ENCODE data around the gene RNF20.
"Not testable (repeated sequence)": the region's sequence is repeated elsewhere in the genome, so short reads cannot be mapped to it uniquely, and the experiment has no call there.

Gene RNF20

DNA sequence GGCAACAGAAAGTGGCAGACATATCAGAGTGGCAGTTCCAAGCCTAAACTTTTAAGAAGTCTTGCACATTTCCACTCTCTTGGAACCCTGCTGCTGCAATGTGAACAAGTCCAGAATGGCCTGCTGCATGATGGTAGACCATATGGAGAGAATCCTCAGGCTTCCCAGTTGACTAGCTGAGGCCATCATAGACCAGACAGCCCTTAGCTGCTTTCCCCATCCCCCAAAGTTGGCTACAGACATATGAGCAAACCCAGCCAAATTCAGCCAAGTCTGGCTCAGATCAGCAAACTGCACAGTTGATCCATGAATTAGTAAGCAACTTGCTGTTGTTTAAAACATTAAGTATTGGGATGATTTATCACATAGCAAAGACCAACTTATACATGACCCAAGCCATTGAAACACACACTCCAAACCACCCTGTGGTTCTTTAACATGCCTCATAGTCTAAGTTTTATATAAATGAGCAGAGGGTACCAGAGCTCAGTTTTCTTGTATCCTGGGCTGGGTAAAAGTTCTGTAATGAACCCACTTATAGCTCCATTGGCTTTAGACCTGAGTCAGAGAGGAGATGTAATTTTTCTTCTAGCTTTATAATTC is 41.2 kb downstream of the RNF20 start:
- no peak overlapping the region for H3K4me3 ChIP-seq (ENCODE audit: insufficient read length, low read depth)
- H3K36me3 ChIP-seq (ENCODE audit: insufficient read depth, insufficient read length, low read length): peaks cover 3% of the 10 kb centered on the region
- H3K9me3 ChIP-seq (ENCODE audit: insufficient read depth, low read length): peaks cover 8% of the 10 kb centered on the region; the same call in 1 of the 2 replicates
- no peak for DNase-seq (ENCODE audit: low read depth, low spot score)
- H3K27me3 ChIP-seq (ENCODE audit: insufficient read depth, insufficient read length): no peaks in the 10 kb centered on the region
- H3K4me1 ChIP-seq (ENCODE audit: insufficient read depth, insufficient read length): no peaks in the 10 kb centered on the region
- H3K9ac ChIP-seq (ENCODE audit: insufficient read length, low read depth): no peak overlapping the region
- TF ChIP-seq SUZ12 (IDR thresholded peaks at IDR 0.05; ENCODE audit: extremely low read depth, insufficient read depth, insufficient read length) (no peak), ZNF274 (IDR thresholded peaks at IDR 0.05; ENCODE audit: low read depth, low read length) (no peak), YY1 (IDR thresholded peaks at IDR 0.05; ENCODE audit: insufficient read depth, insufficient read length) (no peak)

- Histone ChIP-seq H3K27me3 (ENCODE audit: insufficient read depth, insufficient read length) (no peaks in the 10 kb centered on the region), H3K4me1 (ENCODE audit: insufficient read depth, insufficient read length) (no peaks in the 10 kb centered on the region), H3K9me3 (ENCODE audit: insufficient read depth, low read length) (no peaks in the 10 kb centered on the region), H3K9ac (ENCODE audit: insufficient read length, low read depth) (no peak overlapping the region), H3K4me3 (ENCODE audit: insufficient read length, low read depth) (no peak overlapping the region), H3K36me3 (ENCODE audit: insufficient read depth, insufficient read length, low read length) (no peaks in the 10 kb centered on the region)
- DNase-seq (ENCODE audit: low read depth, low spot score): no peak
- TF ChIP-seq YY1 (IDR thresholded peaks at IDR 0.05; ENCODE audit: insufficient read depth, insufficient read length) (no peak), SUZ12 (IDR thresholded peaks at IDR 0.05; ENCODE audit: extremely low read depth, insufficient read depth, insufficient read length) (no peak), ZNF274 (IDR thresholded peaks at IDR 0.05; ENCODE audit: low read depth, low read length) (no peak)
These were observed 44.7 kb downstream of the RNF20 start for GRCh38 chr9:101578378-101578777.

DNA sequence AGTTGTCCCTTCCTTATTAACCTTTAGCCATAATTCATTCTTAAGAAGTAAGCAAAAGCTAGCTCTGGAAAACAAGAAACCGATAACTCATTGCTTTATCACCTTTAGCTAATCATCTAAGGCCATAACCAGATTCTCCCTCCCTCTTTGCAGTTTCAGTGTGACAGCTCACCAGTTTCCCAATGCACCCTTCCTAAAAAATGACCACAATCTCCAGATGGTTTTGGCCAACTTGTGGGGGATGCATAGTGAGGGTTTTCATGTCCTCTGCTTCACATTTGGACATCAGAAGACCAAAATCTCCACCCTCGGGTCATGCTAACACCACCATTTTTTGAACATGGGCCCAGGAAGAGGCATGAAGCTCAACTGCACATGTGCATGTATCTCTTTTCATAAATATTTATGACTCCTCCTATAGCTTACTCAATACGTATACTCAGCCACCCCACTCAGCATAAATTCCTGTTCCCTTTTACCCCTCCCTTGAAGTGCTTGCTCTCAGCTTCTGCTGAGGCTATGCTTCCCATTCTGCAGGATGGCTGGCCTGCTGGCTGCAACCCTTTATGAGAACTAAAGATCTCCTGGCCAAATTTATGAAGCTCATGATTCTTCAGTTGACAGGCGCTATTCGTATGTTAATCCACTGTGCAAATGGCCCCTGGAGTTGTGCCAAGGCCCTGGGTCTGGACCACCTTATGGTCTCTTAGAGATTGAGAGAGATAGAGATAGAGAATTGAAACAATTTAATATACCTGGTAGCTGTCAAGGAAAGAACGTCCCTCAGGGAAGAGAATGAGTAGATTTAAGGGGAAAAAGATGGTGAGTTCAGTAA is 46.3 kb downstream of the RNF20 start:
- TF ChIP-seq SUZ12 (IDR thresholded peaks at IDR 0.05; ENCODE audit: extremely low read depth, insufficient read depth, insufficient read length) (no peak), YY1 (IDR thresholded peaks at IDR 0.05; ENCODE audit: insufficient read depth, insufficient read length) (no peak), ZNF274 (IDR thresholded peaks at IDR 0.05; ENCODE audit: low read depth, low read length) (no peak)
- H3K9ac ChIP-seq (ENCODE audit: insufficient read length, low read depth): no peak overlapping the region
- no peak for DNase-seq (ENCODE audit: low read depth, low spot score)
- no peaks in the 10 kb centered on the region for H3K27me3 ChIP-seq (ENCODE audit: insufficient read depth, insufficient read length)
- H3K9me3 ChIP-seq (ENCODE audit: insufficient read depth, low read length): no peaks in the 10 kb centered on the region
- H3K4me3 ChIP-seq (ENCODE audit: insufficient read length, low read depth): no peak overlapping the region
- H3K4me1 ChIP-seq (ENCODE audit: insufficient read depth, insufficient read length): peaks cover 2% of the 10 kb centered on the region
- H3K36me3 ChIP-seq (ENCODE audit: insufficient read depth, insufficient read length, low read length): no peaks in the 10 kb centered on the region

- Histone ChIP-seq H3K4me1 (ENCODE audit: insufficient read depth, insufficient read length) (peaks cover 2% of the 10 kb centered on the region), H3K36me3 (ENCODE audit: insufficient read depth, insufficient read length, low read length) (no peaks in the 10 kb centered on the region), H3K4me3 (ENCODE audit: insufficient read length, low read depth) (no peak overlapping the region), H3K9me3 (ENCODE audit: insufficient read depth, low read length) (no peaks in the 10 kb centered on the region), H3K27me3 (ENCODE audit: insufficient read depth, insufficient read length) (no peaks in the 10 kb centered on the region), H3K9ac (ENCODE audit: insufficient read length, low read depth) (no peak overlapping the region)
- DNase-seq (ENCODE audit: low read depth, low spot score): no peak
- TF ChIP-seq ZNF274 (IDR thresholded peaks at IDR 0.05; ENCODE audit: low read depth, low read length) (no peak), SUZ12 (IDR thresholded peaks at IDR 0.05; ENCODE audit: extremely low read depth, insufficient read depth, insufficient read length) (no peak), YY1 (IDR thresholded peaks at IDR 0.05; ENCODE audit: insufficient read depth, insufficient read length) (no peak)
These were observed 48.9 kb downstream of the RNF20 start for GRCh38 chr9:101582553-101582952.

DNA sequence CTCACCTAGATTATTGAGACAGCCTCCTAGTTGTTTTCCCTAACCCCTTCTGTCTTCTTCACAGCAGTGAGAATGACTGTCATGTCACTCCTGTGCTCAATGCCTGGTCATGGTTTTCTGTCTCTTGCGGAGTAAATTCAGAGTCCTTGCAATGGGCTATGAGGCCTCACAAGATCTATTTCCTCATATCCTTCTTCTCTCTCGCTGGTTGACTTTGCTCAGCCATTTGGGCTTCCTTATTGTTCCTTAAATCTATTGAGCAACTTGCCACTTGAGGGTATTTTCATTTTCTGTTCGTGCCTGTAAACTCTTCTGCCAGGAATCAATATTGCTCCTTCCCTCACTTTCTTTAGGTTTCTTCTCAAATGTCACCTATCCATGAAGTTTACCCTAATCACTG is 52.1 kb downstream of the RNF20 start:
- Histone ChIP-seq H3K36me3 (ENCODE audit: insufficient read depth, insufficient read length, low read length) (no peaks in the 10 kb centered on the region), H3K27me3 (ENCODE audit: insufficient read depth, insufficient read length) (no peaks in the 10 kb centered on the region), H3K9ac (ENCODE audit: insufficient read length, low read depth) (no peak overlapping the region), H3K9me3 (ENCODE audit: insufficient read depth, low read length) (no peaks in the 10 kb centered on the region), H3K4me1 (ENCODE audit: insufficient read depth, insufficient read length) (peaks cover 2% of the 10 kb centered on the region), H3K4me3 (ENCODE audit: insufficient read length, low read depth) (no peak overlapping the region)
- TF ChIP-seq YY1 (IDR thresholded peaks at IDR 0.05; ENCODE audit: insufficient read depth, insufficient read length): no peak
- no peak for TF ChIP-seq SUZ12 (IDR thresholded peaks at IDR 0.05; ENCODE audit: extremely low read depth, insufficient read depth, insufficient read length)
- no peak for TF ChIP-seq ZNF274 (IDR thresholded peaks at IDR 0.05; ENCODE audit: low read depth, low read length)
- no peak for DNase-seq (ENCODE audit: low read depth, low spot score)

GRCh38 chr9:101586651-101587050 is 53.0 kb downstream of the RNF20 start:
- H3K4me1 ChIP-seq (ENCODE audit: insufficient read depth, insufficient read length): peaks cover 2% of the 10 kb centered on the region
- no peak overlapping the region for H3K9ac ChIP-seq (ENCODE audit: insufficient read length, low read depth)
- DNase-seq (ENCODE audit: low read depth, low spot score): no peak
- no peaks in the 10 kb centered on the region for H3K27me3 ChIP-seq (ENCODE audit: insufficient read depth, insufficient read length)
- no peaks in the 10 kb centered on the region for H3K36me3 ChIP-seq (ENCODE audit: insufficient read depth, insufficient read length, low read length)
- TF ChIP-seq SUZ12 (IDR thresholded peaks at IDR 0.05; ENCODE audit: extremely low read depth, insufficient read depth, insufficient read length): no peak
- no peak for TF ChIP-seq ZNF274 (IDR thresholded peaks at IDR 0.05; ENCODE audit: low read depth, low read length)
- TF ChIP-seq YY1 (IDR thresholded peaks at IDR 0.05; ENCODE audit: insufficient read depth, insufficient read length): no peak
- H3K9me3 ChIP-seq (ENCODE audit: insufficient read depth, low read length): no peaks in the 10 kb centered on the region
- H3K4me3 ChIP-seq (ENCODE audit: insufficient read length, low read depth): no peak overlapping the region

DNA sequence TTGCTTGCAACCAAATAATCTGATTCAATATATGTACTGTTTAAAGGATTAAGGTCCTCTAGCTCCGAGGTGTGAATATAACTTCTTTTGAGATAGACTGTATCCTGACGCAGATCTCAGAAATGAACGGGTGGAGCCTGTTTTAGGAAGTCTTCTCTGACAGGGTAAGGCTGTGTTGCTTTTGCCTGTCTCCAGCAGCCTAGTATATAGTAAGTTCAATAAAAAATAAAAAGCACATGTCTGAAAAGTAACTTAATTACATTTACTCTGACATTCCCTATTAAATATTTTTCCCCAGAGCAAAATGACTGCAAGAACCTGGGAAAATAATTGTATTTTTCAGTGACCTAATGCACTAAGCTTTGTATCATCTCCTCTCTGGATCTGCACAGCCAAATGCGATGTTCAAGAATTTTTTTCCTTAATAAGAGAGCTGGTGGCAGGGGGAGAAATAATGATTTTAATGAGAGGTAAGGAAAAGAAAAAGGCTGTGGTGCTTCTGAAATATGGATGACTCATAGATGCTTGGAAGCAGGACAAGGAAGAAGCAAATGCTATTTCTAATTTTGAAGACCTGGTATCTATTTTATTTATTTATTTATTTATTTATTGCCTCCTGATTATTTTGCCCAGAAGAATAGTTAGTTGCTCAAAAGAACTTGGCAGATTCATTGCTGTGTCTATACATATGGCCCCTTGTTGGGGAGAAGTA is 53.8 kb downstream of the RNF20 start:
- TF ChIP-seq SUZ12 (IDR thresholded peaks at IDR 0.05; ENCODE audit: extremely low read depth, insufficient read depth, insufficient read length) (no peak), YY1 (IDR thresholded peaks at IDR 0.05; ENCODE audit: insufficient read depth, insufficient read length) (no peak), ZNF274 (IDR thresholded peaks at IDR 0.05; ENCODE audit: low read depth, low read length) (no peak)
- Histone ChIP-seq H3K4me3 (ENCODE audit: insufficient read length, low read depth) (no peak overlapping the region), H3K36me3 (ENCODE audit: insufficient read depth, insufficient read length, low read length) (no peaks in the 10 kb centered on the region), H3K9me3 (ENCODE audit: insufficient read depth, low read length) (no peaks in the 10 kb centered on the region), H3K27me3 (ENCODE audit: insufficient read depth, insufficient read length) (no peaks in the 10 kb centered on the region), H3K4me1 (ENCODE audit: insufficient read depth, insufficient read length) (peaks cover 2% of the 10 kb centered on the region), H3K9ac (ENCODE audit: insufficient read length, low read depth) (no peak overlapping the region)
- no peak for DNase-seq (ENCODE audit: low read depth, low spot score)

- not testable (repeated sequence) for H3K27me3 ChIP-seq (ENCODE audit: insufficient read depth, insufficient read length); H3K9me3 ChIP-seq (ENCODE audit: insufficient read depth, low read length); H3K36me3 ChIP-seq (ENCODE audit: insufficient read depth, insufficient read length, low read length); H3K9ac ChIP-seq (ENCODE audit: insufficient read length, low read depth); DNase-seq (ENCODE audit: low read depth, low spot score); H3K4me3 ChIP-seq (ENCODE audit: insufficient read length, low read depth); H3K4me1 ChIP-seq (ENCODE audit: insufficient read depth, insufficient read length)
These were observed 56.4 kb downstream of the RNF20 start for GRCh38 chr9:101590074-101590473.
